Activated T-helper 2 cell treated with anti-CD3 and anti-CD28 coated beads, Interferon-gamma antibody, Interleukin-2, Interleukin-4, amounts not matched to agents 10 μg/mL and 5 μg/mL and 100 μg/mL, durations not matched to agents 14 hours and 24 hours and 36 hours (primary cell): Measurements from ENCODE around the gene SFI1. TPM values are rescaled to one million over a fixed set of nuclear protein-coding genes. Genes with fewer than 3 reads are reported as not detected.

Experiments used
- DNase-seq: peaks from one replicate; pipeline ENCODE4 v3.0.0; 2021; ENCODE audit warnings: low spot score
- H3K27ac Mint-ChIP-seq: one replicate; pipeline ENCODE4 v1.8.0; 2021; ENCODE audit warnings: mixed read lengths
- H3K27me3 Mint-ChIP-seq: one replicate; pipeline ENCODE4 v1.8.0; 2021; ENCODE audit warnings: low read depth, mixed read lengths
- H3K36me3 Mint-ChIP-seq: one replicate; pipeline ENCODE4 v1.8.0; 2021; ENCODE audit warnings: low read depth, mixed read lengths
- H3K4me1 Mint-ChIP-seq: one replicate; pipeline ENCODE4 v1.8.0; 2021; ENCODE audit warnings: low read depth, mixed read lengths
- H3K4me3 Mint-ChIP-seq: one replicate; pipeline ENCODE4 v1.8.0; 2021; ENCODE audit warnings: low read depth, mild to moderate bottlenecking, moderate library complexity, mixed read lengths
- H3K9me3 Mint-ChIP-seq: one replicate; pipeline ENCODE4 v1.8.0; 2021; ENCODE audit warnings: mixed read lengths
- intact Hi-C: fragments of 100-400 bp; cut with micrococcal nuclease; formaldehyde crosslinking; loops from one replicate; pipeline ENCODE4 v1.15.1; 2023
- total RNA-seq: library from RNA; stranded (reverse); gene quantifications from 2 replicates; pipeline ENCODE4 v1.2.3, GENCODE V29; 2022

Gene SFI1
- total RNA-seq, 1 donor from 2014 or later, result 409 TPM

DNA sequence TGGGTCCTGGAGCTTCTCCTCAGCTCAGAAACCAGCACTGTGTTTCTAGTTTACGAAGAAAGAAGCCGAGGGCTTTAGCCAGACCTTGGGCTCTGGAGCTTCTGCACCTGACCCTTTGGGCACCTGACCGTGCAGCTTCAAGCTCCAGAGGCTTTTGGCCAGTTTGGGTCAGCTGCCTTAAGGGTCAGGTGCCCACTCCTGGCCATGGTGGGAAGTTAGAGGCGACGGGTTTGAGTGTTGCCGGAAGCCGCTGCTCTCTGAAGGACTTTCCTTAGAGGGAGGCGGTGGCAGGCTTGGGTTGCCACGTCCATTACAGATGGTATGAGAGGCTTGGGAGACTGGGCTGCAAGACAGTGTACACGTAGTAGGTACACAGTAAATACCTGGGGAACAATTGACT, 113.4 kb downstream of the SFI1 start:
- no peak for DNase-seq
- Mint-ChIP-seq H3K4me3 (no peak overlapping the region), H3K36me3 (peaks cover 65% of the 10 kb centered on the region), H3K27me3 (no peaks in the 10 kb centered on the region), H3K27ac (no peak overlapping the region), H3K4me1 (no peaks in the 10 kb centered on the region), H3K9me3 (no peaks in the 10 kb centered on the region)
- intact Hi-C loops, result no loop called here

DNA sequence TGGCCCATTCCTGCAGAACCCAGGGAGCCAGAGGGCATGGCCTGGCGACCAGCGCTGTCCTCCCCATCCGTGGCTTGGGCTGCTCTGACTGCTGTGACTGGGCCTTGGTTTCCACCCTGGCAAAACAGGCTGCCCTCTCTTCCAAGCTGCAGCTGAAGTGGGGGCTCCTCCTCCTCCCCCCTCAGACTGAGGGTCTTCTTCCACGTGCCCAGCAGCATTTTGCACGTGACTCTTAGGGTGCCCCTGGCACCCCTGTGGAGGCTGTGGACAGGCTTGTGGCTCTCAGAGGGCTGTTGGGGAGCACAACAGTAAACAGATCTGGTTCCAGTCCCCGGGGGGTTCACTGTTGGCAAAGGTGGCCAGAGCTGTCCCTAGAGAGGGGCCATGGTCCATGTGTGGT, 114.3 kb downstream of the SFI1 start:
- intact Hi-C loops, result no loop called here
- DNase-seq, result no peak
- Mint-ChIP-seq H3K4me1 (peaks cover 6% of the 10 kb centered on the region), H3K4me3 (no peak overlapping the region), H3K27ac (no peak overlapping the region), H3K36me3 (peaks cover 63% of the 10 kb centered on the region), H3K9me3 (no peaks in the 10 kb centered on the region), H3K27me3 (no peaks in the 10 kb centered on the region)

DNA sequence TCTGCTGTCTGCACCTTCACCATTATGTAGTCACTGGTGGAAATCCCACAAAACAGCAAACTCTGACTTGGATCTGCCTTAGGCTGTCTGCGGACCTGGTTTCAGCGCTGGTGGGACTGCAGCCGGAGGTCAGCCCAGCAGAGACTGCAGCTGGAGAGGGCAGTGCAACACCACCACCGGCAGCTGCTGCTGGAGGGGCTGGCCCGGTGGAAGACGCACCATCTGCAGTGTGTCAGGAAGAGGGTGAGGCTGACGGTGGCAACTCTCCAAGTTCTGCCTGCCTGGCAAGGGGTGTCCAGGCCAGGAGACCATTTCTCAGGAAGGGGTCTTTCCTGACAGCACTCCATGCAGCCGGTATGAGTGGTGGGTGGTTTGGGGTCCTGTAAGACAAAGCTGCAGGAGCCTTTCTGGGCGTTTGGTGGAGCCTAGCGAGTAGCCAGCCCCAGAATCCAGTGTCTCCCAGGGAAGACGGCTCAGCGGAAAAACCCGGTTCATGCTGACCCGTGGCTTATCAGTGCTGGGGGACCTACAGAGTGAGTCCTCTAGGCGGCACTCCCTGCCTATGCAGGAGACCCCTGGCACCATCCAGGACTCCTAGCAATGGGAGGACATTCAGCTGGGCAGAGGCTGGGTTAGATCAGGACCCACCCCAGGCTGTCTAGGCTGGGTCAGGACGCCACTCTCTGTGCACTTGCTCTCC, 114.9 kb downstream of the SFI1 start:
- Mint-ChIP-seq H3K4me1 (peaks cover 12% of the 10 kb centered on the region), H3K27me3 (no peaks in the 10 kb centered on the region), H3K9me3 (no peaks in the 10 kb centered on the region), H3K4me3 (no peak overlapping the region), H3K27ac (no peak overlapping the region), H3K36me3 (peaks cover 63% of the 10 kb centered on the region)
- DNase-seq, result no peak
- intact Hi-C loops, result no loop called here

DNA sequence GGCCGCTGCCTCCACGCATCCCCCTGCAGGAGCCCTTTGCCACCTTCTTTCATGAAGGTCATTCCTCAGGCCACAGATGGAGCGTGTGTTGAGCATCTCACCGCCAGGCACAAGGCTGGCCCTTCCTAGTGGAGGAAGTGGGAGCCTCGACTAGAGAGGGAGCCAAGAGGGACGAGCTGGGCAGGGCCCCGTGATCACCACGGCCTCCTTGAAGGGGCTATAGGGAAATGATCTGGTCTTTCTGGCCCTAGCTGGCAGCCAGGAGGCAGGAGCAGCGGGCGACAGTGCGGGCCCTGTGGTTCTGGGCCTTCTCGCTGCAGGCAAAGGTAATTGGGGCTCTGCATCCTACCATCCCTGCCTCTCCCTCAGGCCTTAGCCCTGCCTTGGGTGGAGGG, 116.6 kb downstream of the SFI1 start:
- intact Hi-C loops, result no loop called here
- H3K9me3 Mint-ChIP-seq, result no peaks in the 10 kb centered on the region
- no peak for DNase-seq
- H3K27me3 Mint-ChIP-seq, result no peaks in the 10 kb centered on the region
- peaks cover 15% of the 10 kb centered on the region for H3K4me1 Mint-ChIP-seq
- H3K27ac Mint-ChIP-seq, result no peak overlapping the region
- peaks cover 69% of the 10 kb centered on the region for H3K36me3 Mint-ChIP-seq
- H3K4me3 Mint-ChIP-seq, result no peak overlapping the region

DNA sequence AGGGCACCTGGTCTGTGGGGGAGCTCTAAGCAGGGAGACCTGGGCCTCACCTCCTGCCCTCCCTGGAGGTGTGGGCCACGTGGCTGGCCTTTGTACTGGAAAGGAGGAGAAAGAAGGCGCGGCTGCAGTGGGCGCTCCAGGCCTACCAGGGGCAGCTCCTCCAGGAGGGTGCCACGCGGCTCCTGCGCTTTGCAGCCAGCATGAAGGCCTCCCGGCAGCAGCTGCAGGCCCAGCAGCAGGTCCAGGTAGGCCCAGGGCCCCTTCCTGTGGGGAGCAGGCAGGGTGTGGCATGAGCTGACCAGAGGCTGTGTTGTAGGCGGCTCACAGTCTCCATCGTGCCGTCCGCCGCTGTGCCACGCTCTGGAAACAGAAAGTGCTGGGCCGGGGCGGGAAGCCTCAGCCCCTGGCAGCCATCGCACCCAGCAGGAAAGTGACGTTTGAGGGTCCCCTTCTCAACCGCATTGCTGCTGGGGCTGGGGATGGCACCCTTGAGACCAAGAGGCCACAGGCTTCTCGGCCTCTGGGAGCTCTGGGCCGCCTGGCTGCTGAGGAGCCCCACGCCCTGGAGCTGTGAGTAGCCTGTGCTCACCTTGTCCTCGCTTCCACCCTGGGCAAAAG, 117.1 kb downstream of the SFI1 start:
- Mint-ChIP-seq H3K9me3 (no peaks in the 10 kb centered on the region), H3K27ac (no peak overlapping the region), H3K36me3 (peaks cover 65% of the 10 kb centered on the region), H3K4me1 (peaks cover 15% of the 10 kb centered on the region), H3K4me3 (no peak overlapping the region), H3K27me3 (no peaks in the 10 kb centered on the region)
- no peak for DNase-seq
- intact Hi-C loops, result no loop called here

DNA sequence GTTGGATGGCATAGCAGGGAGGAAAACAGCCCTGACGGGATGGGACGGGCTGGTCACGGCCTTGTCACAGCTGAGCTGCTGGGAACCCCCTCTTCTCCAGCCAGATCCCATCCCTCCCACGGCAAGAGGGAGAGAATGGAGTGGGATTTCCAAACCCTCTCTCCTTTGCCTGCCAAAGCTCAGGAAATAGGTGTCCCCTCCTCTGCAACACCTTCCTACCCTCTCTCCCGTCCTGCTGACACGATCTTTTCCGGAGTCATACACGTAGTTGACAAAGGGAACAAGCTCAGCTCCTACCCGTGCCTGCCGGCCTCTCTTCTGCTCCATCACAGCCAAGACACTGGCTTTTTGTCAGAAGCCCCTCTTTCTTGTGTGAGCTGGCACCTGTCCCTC, 117.6 kb downstream of the SFI1 start:
- Mint-ChIP-seq H3K4me3 (no peak overlapping the region), H3K36me3 (peaks cover 68% of the 10 kb centered on the region), H3K9me3 (no peaks in the 10 kb centered on the region), H3K27ac (peak overlapping the region; percentile 36), H3K4me1 (peaks cover 15% of the 10 kb centered on the region), H3K27me3 (no peaks in the 10 kb centered on the region)
- DNase-seq, result no peak
- intact Hi-C loops, result no loop called here

DNA sequence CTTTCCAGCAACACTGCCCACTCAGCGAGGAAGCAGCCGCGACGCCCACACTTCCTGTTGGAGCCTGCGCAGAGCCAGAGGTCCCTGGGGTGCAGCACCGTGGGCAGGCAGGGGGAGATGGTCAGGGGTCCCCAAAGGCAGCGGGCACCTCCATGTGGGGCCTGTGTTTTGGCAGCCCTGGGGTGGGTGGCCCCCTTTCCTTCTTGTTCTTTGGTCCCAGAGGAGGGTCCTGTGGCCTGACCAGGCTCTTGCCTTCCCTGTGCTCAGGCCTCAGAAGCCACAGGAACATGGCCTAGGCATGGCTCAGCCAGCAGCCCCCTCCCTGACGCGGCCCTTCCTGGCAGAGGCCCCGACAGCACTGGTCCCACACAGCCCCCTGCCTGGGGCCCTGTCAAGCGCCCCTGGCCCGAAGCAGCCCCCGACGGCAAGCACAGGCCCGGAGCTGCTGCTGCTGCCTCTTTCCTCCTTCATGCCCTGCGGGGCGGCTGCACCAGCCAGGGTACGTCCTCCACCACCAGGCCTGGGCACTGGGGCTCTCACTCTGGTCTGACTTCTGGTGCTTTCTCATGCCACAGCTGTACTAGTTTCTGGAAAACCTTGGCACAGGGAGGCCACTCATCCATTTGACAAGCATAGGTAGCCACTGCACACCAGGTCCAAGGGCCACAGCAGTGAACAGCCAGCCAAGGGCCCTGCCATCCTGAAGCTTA, 118.6 kb downstream of the SFI1 start:
- Mint-ChIP-seq H3K27ac (peak overlapping the region; percentile 88), H3K4me3 (no peak overlapping the region), H3K9me3 (no peaks in the 10 kb centered on the region), H3K4me1 (peaks cover 15% of the 10 kb centered on the region), H3K36me3 (peaks cover 67% of the 10 kb centered on the region), H3K27me3 (no peaks in the 10 kb centered on the region)
- intact Hi-C loops, result no loop called here
- no peak for DNase-seq

DNA sequence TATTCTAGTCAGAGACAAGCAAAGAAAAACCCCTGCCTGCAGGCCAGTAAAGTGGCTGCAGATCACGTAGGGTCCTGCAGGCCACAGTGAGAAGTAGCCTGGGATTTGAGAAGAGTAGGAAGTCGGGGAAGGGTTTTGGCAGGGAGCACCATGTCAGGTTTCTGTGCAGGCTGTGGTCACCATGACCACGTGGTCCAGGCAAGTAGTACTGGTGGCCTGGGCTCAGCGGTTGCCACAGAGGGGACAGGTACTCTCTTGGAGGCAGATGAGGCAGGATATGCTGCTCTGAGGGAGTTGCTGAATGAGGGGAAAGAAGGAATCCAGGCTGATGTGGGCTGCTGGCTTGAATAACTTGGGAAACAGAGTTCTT, 119.1 kb downstream of the SFI1 start:
- H3K36me3 Mint-ChIP-seq, result peaks cover 65% of the 10 kb centered on the region
- H3K9me3 Mint-ChIP-seq, result no peaks in the 10 kb centered on the region
- DNase-seq, result no peak
- H3K27ac Mint-ChIP-seq, result peak overlapping the region; percentile 88
- no peaks in the 10 kb centered on the region for H3K27me3 Mint-ChIP-seq
- H3K4me3 Mint-ChIP-seq, result no peak overlapping the region
- intact Hi-C loops, result no loop called here
- peaks cover 15% of the 10 kb centered on the region for H3K4me1 Mint-ChIP-seq

DNA sequence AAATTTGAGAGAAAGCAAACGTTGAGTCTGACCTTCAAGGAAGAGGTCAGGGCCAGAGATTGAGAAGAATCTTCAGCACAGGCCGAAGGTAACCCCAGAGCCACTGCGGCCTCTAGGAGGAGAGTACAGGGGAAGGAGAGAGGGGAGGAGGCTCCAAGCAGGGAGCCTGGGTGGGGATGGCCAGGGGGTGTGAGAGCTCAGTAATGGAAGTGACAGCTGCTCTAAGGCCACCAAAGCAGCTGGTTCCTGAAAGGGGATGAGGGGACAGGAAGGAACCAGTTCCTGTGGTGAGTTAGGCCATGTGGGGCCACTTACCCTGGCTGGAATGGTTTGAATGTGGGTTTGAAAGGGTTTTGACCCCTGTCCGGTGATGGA, 119.6 kb downstream of the SFI1 start:
- H3K36me3 Mint-ChIP-seq, result peaks cover 64% of the 10 kb centered on the region
- H3K27me3 Mint-ChIP-seq, result no peaks in the 10 kb centered on the region
- no peak for DNase-seq
- no peaks in the 10 kb centered on the region for H3K9me3 Mint-ChIP-seq
- peaks cover 15% of the 10 kb centered on the region for H3K4me1 Mint-ChIP-seq
- intact Hi-C loops, result no loop called here
- peak overlapping the region; percentile 88 for H3K27ac Mint-ChIP-seq
- H3K4me3 Mint-ChIP-seq, result no peak overlapping the region

DNA sequence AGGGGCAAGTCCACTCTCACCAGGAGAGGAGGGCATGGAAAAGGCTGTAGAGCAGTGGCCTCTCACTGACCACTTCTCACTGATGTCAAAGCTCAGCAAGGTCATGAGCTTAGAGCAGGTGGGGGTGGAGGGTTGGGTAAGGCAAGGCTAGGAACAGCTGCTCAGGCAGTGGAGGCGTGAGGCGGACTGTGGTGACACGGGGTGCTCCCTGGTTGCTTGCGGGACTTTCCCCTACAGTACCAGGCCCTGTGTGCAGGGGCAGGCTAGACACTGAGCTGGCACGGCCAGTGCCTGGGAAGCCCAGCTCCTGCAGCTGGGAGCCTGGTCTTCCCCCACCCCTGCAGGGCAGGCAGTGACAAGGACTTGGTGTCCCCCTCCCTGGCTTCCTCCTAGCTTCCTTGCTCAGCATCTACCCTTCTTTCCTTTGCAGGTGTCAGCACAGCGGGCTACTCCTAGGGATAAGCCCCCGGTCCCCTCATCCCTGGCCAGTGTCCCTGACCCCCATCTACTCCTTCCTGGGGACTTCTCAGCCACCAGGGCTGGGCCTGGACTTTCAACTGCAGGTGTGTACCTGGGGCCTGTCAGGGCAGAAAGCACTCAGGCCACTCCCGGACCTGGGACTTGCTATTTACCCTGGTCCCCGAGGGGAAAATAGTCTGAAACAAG, 120.1 kb downstream of the SFI1 start:
- Mint-ChIP-seq H3K36me3 (peaks cover 63% of the 10 kb centered on the region), H3K4me3 (no peak overlapping the region)

DNA sequence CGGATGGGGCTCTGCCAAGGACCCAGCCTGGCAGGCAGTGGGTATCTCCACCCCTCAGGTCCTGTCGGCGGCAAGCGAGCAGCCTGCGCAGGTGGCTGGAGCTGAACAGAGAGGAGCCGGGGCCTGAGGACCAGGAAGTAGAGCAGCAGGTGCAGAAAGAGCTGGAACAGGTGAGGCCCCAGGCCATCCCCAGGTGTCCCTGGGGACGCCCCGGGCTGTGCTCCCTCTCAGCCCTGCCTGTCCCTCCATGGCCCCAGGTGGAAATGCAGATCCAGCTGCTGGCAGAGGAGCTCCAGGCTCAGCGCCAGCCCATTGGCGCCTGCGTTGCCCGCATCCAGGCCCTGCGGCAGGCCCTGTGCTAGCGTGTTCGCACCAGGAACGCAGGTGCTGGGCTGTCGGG, 121.7 kb downstream of the SFI1 start:
- DNase-seq, result no peak
- no peak overlapping the region for H3K27ac Mint-ChIP-seq
- peaks cover 15% of the 10 kb centered on the region for H3K4me1 Mint-ChIP-seq
- no peak overlapping the region for H3K4me3 Mint-ChIP-seq
- H3K36me3 Mint-ChIP-seq, result peaks cover 62% of the 10 kb centered on the region
- intact Hi-C loops, result no loop called here
- no peaks in the 10 kb centered on the region for H3K9me3 Mint-ChIP-seq
- no peaks in the 10 kb centered on the region for H3K27me3 Mint-ChIP-seq

More for the DNA sequence above, 120.1 kb downstream of the SFI1 start:
- Mint-ChIP-seq H3K4me1 (peaks cover 15% of the 10 kb centered on the region), H3K27me3 (no peaks in the 10 kb centered on the region), H3K9me3 (no peaks in the 10 kb centered on the region), H3K27ac (peak overlapping the region; percentile 88)
- intact Hi-C loops, result no loop called here
- DNase-seq, result no peak

DNA sequence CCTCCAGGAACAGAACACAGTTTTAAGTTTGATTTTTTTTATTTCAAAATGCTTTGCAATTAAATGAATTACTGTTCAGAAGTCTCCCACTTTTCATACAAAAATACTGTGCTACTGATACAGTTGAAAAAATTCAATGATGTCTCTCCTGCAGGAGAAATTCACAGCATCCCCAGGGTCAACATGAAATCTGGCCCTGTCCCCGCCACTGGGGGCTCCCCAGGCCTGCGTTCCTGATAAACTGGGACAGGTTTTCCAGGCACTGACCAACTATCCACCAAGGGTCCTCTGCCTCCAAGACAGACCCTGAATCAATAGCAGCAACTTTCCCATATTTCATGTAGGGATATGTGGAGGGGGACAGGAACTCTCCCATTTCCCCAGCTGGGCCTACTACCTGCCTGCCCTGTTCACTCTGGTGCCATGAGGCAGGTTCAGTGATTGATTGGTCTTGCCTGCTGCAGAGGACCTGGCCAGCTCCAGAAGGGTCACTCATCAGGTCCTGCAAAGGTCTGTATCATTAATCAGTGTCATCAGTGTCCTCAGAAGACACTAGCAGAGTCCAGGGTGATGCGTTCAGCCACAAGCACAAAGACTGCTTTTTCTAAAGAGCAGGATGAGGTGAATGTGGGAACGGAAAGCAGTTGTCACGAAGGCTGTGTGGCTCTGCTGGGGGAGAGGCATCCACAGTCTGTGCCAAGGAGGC, 122.3 kb downstream of the SFI1 start:
- intact Hi-C loops, result no loop called here
- DNase-seq, result no peak
- Mint-ChIP-seq H3K36me3 (peaks cover 62% of the 10 kb centered on the region), H3K9me3 (no peaks in the 10 kb centered on the region), H3K27me3 (no peaks in the 10 kb centered on the region), H3K27ac (no peak overlapping the region), H3K4me3 (no peak overlapping the region), H3K4me1 (peaks cover 15% of the 10 kb centered on the region)
